ENCODE measurements around the gene PEPD.
"Not testable (repeated sequence)": the region's sequence is repeated elsewhere in the genome, so short reads cannot be mapped to it uniquely, and the experiment has no call there.

DNA sequence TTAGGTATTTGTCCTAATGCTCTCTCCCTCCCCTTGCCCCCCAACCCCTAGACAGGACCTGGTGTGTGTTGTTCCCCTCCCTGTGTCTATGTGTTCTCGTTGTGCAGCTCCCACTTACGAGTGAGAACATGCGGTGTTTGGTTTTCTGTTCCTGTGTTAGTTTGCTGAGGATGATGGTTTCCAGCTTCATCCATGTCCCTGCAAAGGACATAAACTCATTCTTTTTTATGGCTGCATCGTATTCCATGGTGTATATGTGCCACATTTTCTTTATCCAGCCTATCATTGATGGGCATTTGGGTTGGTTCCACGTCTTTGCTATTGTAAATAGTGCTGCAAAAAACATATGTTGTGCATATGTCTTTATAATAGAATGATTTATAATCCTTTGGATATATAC lies 40.1 kb upstream of the PEPD start:
- TF ChIP-seq, protein P1, sequence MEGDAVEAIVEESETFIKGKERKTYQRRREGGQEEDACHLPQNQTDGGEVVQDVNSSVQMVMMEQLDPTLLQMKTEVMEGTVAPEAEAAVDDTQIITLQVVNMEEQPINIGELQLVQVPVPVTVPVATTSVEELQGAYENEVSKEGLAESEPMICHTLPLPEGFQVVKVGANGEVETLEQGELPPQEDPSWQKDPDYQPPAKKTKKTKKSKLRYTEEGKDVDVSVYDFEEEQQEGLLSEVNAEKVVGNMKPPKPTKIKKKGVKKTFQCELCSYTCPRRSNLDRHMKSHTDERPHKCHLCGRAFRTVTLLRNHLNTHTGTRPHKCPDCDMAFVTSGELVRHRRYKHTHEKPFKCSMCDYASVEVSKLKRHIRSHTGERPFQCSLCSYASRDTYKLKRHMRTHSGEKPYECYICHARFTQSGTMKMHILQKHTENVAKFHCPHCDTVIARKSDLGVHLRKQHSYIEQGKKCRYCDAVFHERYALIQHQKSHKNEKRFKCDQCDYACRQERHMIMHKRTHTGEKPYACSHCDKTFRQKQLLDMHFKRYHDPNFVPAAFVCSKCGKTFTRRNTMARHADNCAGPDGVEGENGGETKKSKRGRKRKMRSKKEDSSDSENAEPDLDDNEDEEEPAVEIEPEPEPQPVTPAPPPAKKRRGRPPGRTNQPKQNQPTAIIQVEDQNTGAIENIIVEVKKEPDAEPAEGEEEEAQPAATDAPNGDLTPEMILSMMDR (IDR thresholded peaks at IDR 0.05; ENCODE audit: insufficient read depth, low read length, poor library complexity, severe bottlenecking), result not testable (repeated sequence)
- not testable (repeated sequence) for TF ChIP-seq EZH2phosphoT487 (conservative IDR thresholded peaks at IDR 0.05; ENCODE audit: low read length)
